ENCODE results near the gene CNTNAP5.
A peak's percentile ranks its signal among the peaks of the same experiment; 100 is the strongest.

Gene CNTNAP5

GRCh38 chr2:124025171-124025580 lies at the start of gene CNTNAP5:
TSS of gene CNTNAP5 (plus strand) at chr2:124025287. CDS start at chr2:124025651, 364 bp downstream.
- H3F3A ChIP-seq (ENCODE audit: low read depth) = no peaks in the 10 kb centered on the region
- H3K4me3 ChIP-seq (ENCODE audit: low read length, poor library complexity, severe bottlenecking) = no peak within 1 kb of the TSS
- no peaks in the 10 kb centered on the region for H3K9me2 ChIP-seq (replicated peaks; ENCODE audit: low read depth, low read length)
- no peak for TF ChIP-seq EZH2phosphoT487 (IDR thresholded peaks at IDR 0.05; ENCODE audit: borderline replicate concordance)
- H4K20me1 ChIP-seq (ENCODE audit: insufficient read depth, low read length, poor library complexity, severe bottlenecking) = no peaks in the 10 kb centered on the region
- H3K79me2 ChIP-seq (ENCODE audit: insufficient read depth, low read length) = no peaks in the 10 kb centered on the region
- no peak within 1 kb of the TSS for H2AFZ ChIP-seq (ENCODE audit: low read length)
- H3K4me1 ChIP-seq (ENCODE audit: insufficient read depth, low read length, poor library complexity, severe bottlenecking) = peaks cover 4% of the 10 kb centered on the region
- no peaks in the 10 kb centered on the region for H3K36me3 ChIP-seq (ENCODE audit: insufficient read depth, low read length)
- H3K27me3 ChIP-seq (ENCODE audit: insufficient read depth, low read length, poor library complexity, severe bottlenecking) = no peaks in the 10 kb centered on the region
- no peak within 1 kb of the TSS for H3K9ac ChIP-seq (ENCODE audit: low read depth, low read length, poor library complexity, severe bottlenecking)
- no peak within 1 kb of the TSS for H3K4me2 ChIP-seq (ENCODE audit: low read depth, low read length, poor library complexity, severe bottlenecking)
- no peaks in the 10 kb centered on the region for H3K9me3 ChIP-seq (ENCODE audit: insufficient read depth, low read depth, low read length)

DNA sequence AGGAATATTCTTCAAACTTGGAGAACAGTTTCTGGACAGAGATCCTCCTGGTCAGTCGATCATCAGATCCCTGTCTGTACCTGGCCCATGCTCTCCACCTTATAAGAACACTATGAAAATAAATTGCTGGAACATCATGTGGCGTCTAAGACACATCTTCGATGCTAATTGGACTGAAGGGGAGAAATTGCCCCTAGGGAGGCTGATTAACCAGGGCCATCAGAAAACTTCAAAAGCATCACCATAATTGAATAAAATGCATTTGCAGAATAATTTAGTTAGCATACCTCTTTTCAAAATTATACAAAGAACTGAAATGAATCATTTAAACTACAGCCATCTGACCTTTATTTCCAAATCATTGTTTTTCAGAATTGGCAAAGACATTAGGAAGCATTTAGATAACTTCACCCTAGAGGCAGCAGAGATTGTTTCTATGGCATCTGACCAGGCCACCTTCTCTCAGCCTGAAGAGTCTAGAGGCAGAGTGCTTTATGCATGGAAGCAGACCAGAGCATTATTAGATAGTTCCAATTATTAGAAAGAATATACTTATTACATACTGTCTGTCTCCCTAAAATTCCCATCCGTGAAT lies 48.9 kb upstream of the CNTNAP5 start:
- H2AFZ ChIP-seq (ENCODE audit: low read length) = no peak overlapping the region
- no peak for TF ChIP-seq EZH2phosphoT487 (IDR thresholded peaks at IDR 0.05; ENCODE audit: borderline replicate concordance)
- TF ChIP-seq, protein P1, sequence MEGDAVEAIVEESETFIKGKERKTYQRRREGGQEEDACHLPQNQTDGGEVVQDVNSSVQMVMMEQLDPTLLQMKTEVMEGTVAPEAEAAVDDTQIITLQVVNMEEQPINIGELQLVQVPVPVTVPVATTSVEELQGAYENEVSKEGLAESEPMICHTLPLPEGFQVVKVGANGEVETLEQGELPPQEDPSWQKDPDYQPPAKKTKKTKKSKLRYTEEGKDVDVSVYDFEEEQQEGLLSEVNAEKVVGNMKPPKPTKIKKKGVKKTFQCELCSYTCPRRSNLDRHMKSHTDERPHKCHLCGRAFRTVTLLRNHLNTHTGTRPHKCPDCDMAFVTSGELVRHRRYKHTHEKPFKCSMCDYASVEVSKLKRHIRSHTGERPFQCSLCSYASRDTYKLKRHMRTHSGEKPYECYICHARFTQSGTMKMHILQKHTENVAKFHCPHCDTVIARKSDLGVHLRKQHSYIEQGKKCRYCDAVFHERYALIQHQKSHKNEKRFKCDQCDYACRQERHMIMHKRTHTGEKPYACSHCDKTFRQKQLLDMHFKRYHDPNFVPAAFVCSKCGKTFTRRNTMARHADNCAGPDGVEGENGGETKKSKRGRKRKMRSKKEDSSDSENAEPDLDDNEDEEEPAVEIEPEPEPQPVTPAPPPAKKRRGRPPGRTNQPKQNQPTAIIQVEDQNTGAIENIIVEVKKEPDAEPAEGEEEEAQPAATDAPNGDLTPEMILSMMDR (conservative IDR thresholded peaks at IDR 0.05; ENCODE audit: low read length) = no peak
- H3K9me2 ChIP-seq (replicated peaks; ENCODE audit: low read depth, low read length) = no peaks in the 10 kb centered on the region
- H3K4me1 ChIP-seq (ENCODE audit: insufficient read depth, low read length, poor library complexity, severe bottlenecking) = no peaks in the 10 kb centered on the region
- H3K4me3 ChIP-seq (ENCODE audit: low read length, poor library complexity, severe bottlenecking) = no peak overlapping the region
- H3K27me3 ChIP-seq (ENCODE audit: insufficient read depth, low read length, poor library complexity, severe bottlenecking) = no peaks in the 10 kb centered on the region
- H3K9me3 ChIP-seq (ENCODE audit: insufficient read depth, low read depth, low read length) = no peaks in the 10 kb centered on the region; the same call in 1 of the 2 replicates
- no peak overlapping the region for H3K4me2 ChIP-seq (ENCODE audit: low read depth, low read length, poor library complexity, severe bottlenecking)
- H3K79me2 ChIP-seq (ENCODE audit: insufficient read depth, low read length) = no peaks in the 10 kb centered on the region
- H4K20me1 ChIP-seq (ENCODE audit: insufficient read depth, low read length, poor library complexity, severe bottlenecking) = no peaks in the 10 kb centered on the region
- no peak overlapping the region for H3K9ac ChIP-seq (ENCODE audit: low read depth, low read length, poor library complexity, severe bottlenecking)
- no peaks in the 10 kb centered on the region for H3K36me3 ChIP-seq (ENCODE audit: insufficient read depth, low read length)
- H3F3A ChIP-seq (ENCODE audit: low read depth) = no peaks in the 10 kb centered on the region

DNA sequence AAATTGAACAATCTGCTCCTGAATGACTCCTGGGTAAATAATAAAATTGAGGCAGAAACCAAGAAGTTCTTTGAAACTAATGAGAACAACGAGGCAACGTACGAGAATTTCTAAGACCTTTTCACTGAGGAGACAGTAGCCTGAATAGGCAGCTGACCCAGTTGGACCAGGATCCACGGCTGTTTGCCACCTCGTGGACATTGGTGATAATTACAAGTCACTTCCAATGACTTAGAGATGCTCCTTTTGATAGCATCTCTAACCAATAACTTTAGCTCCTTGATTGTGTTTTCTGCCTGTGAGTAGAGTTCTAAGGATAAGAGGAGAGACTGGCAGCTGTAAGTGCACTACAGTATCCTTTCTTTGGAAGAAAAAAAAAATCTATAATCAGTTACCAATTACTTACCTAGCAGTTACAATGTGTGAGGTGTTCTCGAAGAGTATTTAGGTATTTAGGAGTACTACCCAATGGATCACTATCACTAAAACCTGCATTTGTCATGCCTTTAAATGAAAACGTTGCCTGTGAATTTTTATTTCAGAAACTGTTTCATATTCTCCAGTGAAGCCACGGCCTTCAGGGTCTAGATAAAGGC lies 31.3 kb upstream of the CNTNAP5 start:
- no peak overlapping the region for H3K4me3 ChIP-seq (ENCODE audit: low read length, poor library complexity, severe bottlenecking)

More for the DNA sequence above, 31.3 kb upstream of the CNTNAP5 start:
- no peak for TF ChIP-seq EZH2phosphoT487 (IDR thresholded peaks at IDR 0.05; ENCODE audit: borderline replicate concordance)
- TF ChIP-seq, protein P1 (conservative IDR thresholded peaks at IDR 0.05; ENCODE audit: low read length) = peak; percentile 67
- H3K4me1 ChIP-seq (ENCODE audit: insufficient read depth, low read length, poor library complexity, severe bottlenecking) = peaks cover 17% of the 10 kb centered on the region
- no peaks in the 10 kb centered on the region for H4K20me1 ChIP-seq (ENCODE audit: insufficient read depth, low read length, poor library complexity, severe bottlenecking)
- H2AFZ ChIP-seq (ENCODE audit: low read length) = no peak overlapping the region
- no peaks in the 10 kb centered on the region for H3K9me2 ChIP-seq (replicated peaks; ENCODE audit: low read depth, low read length)
- H3K27me3 ChIP-seq (ENCODE audit: insufficient read depth, low read length, poor library complexity, severe bottlenecking) = no peaks in the 10 kb centered on the region
- no peak overlapping the region for H3K4me2 ChIP-seq (ENCODE audit: low read depth, low read length, poor library complexity, severe bottlenecking)
- H3K9ac ChIP-seq (ENCODE audit: low read depth, low read length, poor library complexity, severe bottlenecking) = no peak overlapping the region
- no peaks in the 10 kb centered on the region for H3K79me2 ChIP-seq (ENCODE audit: insufficient read depth, low read length)
- peaks cover under 1% of the 10 kb centered on the region; the same call in 1 of the 2 replicates for H3K9me3 ChIP-seq (ENCODE audit: insufficient read depth, low read depth, low read length)
- H3F3A ChIP-seq (ENCODE audit: low read depth) = no peaks in the 10 kb centered on the region
- no peaks in the 10 kb centered on the region for H3K36me3 ChIP-seq (ENCODE audit: insufficient read depth, low read length)
